ENCODE results near the gene HADH.

DNA sequence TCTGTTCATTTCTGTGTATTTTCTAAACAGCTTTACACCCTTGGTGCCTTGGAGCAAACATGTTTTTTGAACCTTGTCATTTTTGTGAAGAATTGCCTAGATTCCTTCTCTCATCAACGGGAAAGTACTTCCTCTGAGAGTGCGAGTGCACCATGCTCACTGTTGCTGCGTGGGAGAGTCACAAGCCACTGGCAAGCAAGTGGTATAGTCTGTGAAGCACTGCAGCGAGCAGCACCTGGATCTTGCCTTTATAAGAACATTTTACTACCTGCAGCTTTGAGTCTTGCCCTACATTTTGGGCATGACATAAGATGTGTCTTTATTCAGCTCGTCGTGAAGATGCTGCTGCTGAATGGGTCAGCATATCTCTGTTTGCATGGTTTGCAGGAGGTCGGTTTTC lies 44.9 kb downstream of the HADH start:
- no peak for TF ChIP-seq POLR2AphosphoS5 (IDR thresholded peaks at IDR 0.05; ENCODE audit: low read depth, low read length)
- TF ChIP-seq, protein P1, sequence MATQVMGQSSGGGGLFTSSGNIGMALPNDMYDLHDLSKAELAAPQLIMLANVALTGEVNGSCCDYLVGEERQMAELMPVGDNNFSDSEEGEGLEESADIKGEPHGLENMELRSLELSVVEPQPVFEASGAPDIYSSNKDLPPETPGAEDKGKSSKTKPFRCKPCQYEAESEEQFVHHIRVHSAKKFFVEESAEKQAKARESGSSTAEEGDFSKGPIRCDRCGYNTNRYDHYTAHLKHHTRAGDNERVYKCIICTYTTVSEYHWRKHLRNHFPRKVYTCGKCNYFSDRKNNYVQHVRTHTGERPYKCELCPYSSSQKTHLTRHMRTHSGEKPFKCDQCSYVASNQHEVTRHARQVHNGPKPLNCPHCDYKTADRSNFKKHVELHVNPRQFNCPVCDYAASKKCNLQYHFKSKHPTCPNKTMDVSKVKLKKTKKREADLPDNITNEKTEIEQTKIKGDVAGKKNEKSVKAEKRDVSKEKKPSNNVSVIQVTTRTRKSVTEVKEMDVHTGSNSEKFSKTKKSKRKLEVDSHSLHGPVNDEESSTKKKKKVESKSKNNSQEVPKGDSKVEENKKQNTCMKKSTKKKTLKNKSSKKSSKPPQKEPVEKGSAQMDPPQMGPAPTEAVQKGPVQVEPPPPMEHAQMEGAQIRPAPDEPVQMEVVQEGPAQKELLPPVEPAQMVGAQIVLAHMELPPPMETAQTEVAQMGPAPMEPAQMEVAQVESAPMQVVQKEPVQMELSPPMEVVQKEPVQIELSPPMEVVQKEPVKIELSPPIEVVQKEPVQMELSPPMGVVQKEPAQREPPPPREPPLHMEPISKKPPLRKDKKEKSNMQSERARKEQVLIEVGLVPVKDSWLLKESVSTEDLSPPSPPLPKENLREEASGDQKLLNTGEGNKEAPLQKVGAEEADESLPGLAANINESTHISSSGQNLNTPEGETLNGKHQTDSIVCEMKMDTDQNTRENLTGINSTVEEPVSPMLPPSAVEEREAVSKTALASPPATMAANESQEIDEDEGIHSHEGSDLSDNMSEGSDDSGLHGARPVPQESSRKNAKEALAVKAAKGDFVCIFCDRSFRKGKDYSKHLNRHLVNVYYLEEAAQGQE (IDR thresholded peaks at IDR 0.05; ENCODE audit: insufficient read depth in 1 of 2, low read depth in 2 of 2, low read length in 2 of 2) = no peak
- no peak for TF ChIP-seq TAF1 (IDR thresholded peaks at IDR 0.05; ENCODE audit: borderline replicate concordance, insufficient read depth, low read length)
